GM12878 (cell line): Measurements from ENCODE around the gene ATP6V1G2. TPM values are rescaled to one million over a fixed set of nuclear protein-coding genes. Genes with fewer than 3 reads are reported as not detected.

Experiments used
- ATAC-seq: fragments of 200-7000 bp; cut with Tn5 transposase; 3 replicates; pipeline ENCODE4 v1.9.1; 2020; ENCODE audit warnings: mild to moderate bottlenecking, moderate library complexity
- BruUV-seq: library from RNA; stranded (reverse); fragments of 400-500 nt; replicated peaks from 2 replicates; lab custom pipeline; 2021; lab: Mats Ljungman, UMichigan
- CTCF ChIA-PET: fragments of 300-600 bp; sonication (Branson Sonifier 250); formaldehyde crosslinking; extraction: SDS; loops from one replicate; lab custom pipeline; 2021; ENCODE audit warnings: inconsistent platforms; lab: Yijun Ruan, JAX
- POLR2A ChIA-PET: fragments of 350-600 bp; formaldehyde crosslinking; extraction: SDS; loops from one replicate; lab custom pipeline; 2021; ENCODE audit warnings: inconsistent platforms; lab: Charles Lee
- RAD21 ChIA-PET: fragments of 300-600 bp; sonication (Branson Sonifier 250); formaldehyde crosslinking; loops from one replicate; lab custom pipeline; 2023; ENCODE audit warnings: antibody characterized with exemption; ENCODE audit not compliant: unreplicated experiment; lab: Charles Lee
- SMC1A ChIA-PET: fragments of 300-600 bp; sonication (Branson Sonifier 250); formaldehyde crosslinking; loops from one replicate; lab custom pipeline; 2023; ENCODE audit not compliant: unreplicated experiment, uncharacterized antibody; lab: Charles Lee
- DNase-seq: peaks from one replicate; pipeline ENCODE4 v3.0.0-alpha.2; 2011; ENCODE audit warnings: low read depth, low spot score
- FAIRE-seq: peaks from 3 replicates; lab custom pipeline; 2011; peaks lifted over from hg19 to GRCh38; lab: Jason Lieb, UNC
- H2AFZ ChIP-seq: 2 replicates; pipeline ENCODE4 v1.6.0; 2011; ENCODE audit warnings: low read depth, low read length, control low read depth; ENCODE audit not compliant: control insufficient read depth
- H3K27ac ChIP-seq: 2 replicates; pipeline ENCODE4 v1.5.1; 2011; ENCODE audit warnings: control low read depth; ENCODE audit not compliant: control insufficient read depth, insufficient read depth
- H3K27me3 ChIP-seq, 2 experiments: replicated peaks in 1 of 2; 2 replicates each; pipeline versions ENCODE4 v1.6.0 to v1.6.1; 2011; ENCODE audit warnings: low read length in 1 of 2; ENCODE audit not compliant: control insufficient read depth in 2 of 2, insufficient read depth in 2 of 2
- H3K36me3 ChIP-seq, 2 experiments: 2 replicates each; pipeline ENCODE4 v1.5.1; 2011; ENCODE audit warnings: low read length in 1 of 2; ENCODE audit not compliant: control insufficient read depth in 2 of 2, insufficient read depth in 2 of 2
- H3K4me1 ChIP-seq: 2 replicates; pipeline ENCODE4 v1.6.1; 2011; ENCODE audit warnings: mild to moderate bottlenecking, low read length, moderate library complexity, mixed read lengths; ENCODE audit not compliant: control insufficient read depth, insufficient read depth
- H3K4me2 ChIP-seq: 2 replicates; pipeline ENCODE4 v1.6.0; 2011; ENCODE audit warnings: control low read depth; ENCODE audit not compliant: control insufficient read depth, insufficient read depth
- H3K4me3 ChIP-seq: fragments of 200-600 bp; sonication (generic); 2 replicates; pipeline ENCODE4 v1.5.1; 2016
- H3K79me2 ChIP-seq: 2 replicates; pipeline ENCODE4 v1.6.0; 2011; ENCODE audit warnings: low read length; ENCODE audit not compliant: control insufficient read depth, insufficient read depth
- H3K9ac ChIP-seq: 2 replicates; pipeline ENCODE4 v1.8.0; 2011; ENCODE audit warnings: low read length, control low read depth, mixed read lengths; ENCODE audit not compliant: control insufficient read depth, insufficient read depth
- H3K9me3 ChIP-seq: replicated peaks from 3 replicates; pipeline ENCODE4 v1.5.1; 2011; ENCODE audit warnings: mild to moderate bottlenecking, low read length; ENCODE audit not compliant: control insufficient read depth, insufficient read depth
- H4K20me1 ChIP-seq: 2 replicates; pipeline ENCODE4 v1.6.0; 2011; ENCODE audit not compliant: control insufficient read depth, insufficient read depth
- HCFC1 ChIP-seq: fragments of 150-350 bp; IDR thresholded peaks from 2 replicates; pipeline ENCODE4 v1.6.1; 2014; ENCODE audit warnings: low read length
- KDM1A ChIP-seq: fragments of 200-600 bp; sonication (generic); IDR thresholded peaks from 2 replicates; pipeline ENCODE4 v1.6.1; 2016; ENCODE audit warnings: borderline replicate concordance
- MEF2A ChIP-seq: IDR thresholded peaks from 2 replicates; pipeline ENCODE4 v1.6.1; 2011; ENCODE audit warnings: low read depth, mild to moderate bottlenecking, low read length, moderate library complexity; ENCODE audit not compliant: insufficient read depth
- NFIC ChIP-seq: IDR thresholded peaks from 2 replicates; pipeline ENCODE4 v1.6.1; 2012; ENCODE audit warnings: low read depth, mild to moderate bottlenecking, inconsistent platforms, low read length, moderate library complexity
- TCF12 ChIP-seq: IDR thresholded peaks from 2 replicates; pipeline ENCODE4 v1.6.1; 2011; ENCODE audit warnings: low read depth, mild to moderate bottlenecking, low read length
- ZNF384 ChIP-seq: IDR thresholded peaks from 2 replicates; pipeline ENCODE4 v1.6.1; 2012; ENCODE audit warnings: low read depth, mild to moderate bottlenecking, low read length, improper control_type of control experiment, borderline replicate concordance
- WGBS: methylation state at CpG from one replicate; pipeline ENCODE4 v1.1.6; 2016; ENCODE audit warnings: low lambda C conversion rate; ENCODE audit not compliant: insufficient replicate concordance, insufficient coverage; ENCODE audit errors: missing lambda C conversion rate; 5-methylcytosine and 5-hydroxymethylcytosine counted together
- in situ Hi-C: fragments of 300-500 bp; cut with MboI; formaldehyde crosslinking; loops from 9 replicates; pipeline ENCODE4 v1.14.3; 2018; ENCODE audit warnings: mixed read lengths
- intact Hi-C: fragments of 100-400 bp; cut with micrococcal nuclease; formaldehyde crosslinking; loops from one replicate; pipeline ENCODE4 v1.14.2; 2022; ENCODE audit not compliant: unreplicated experiment
- polyA plus RNA-seq, 11 experiments: library from polyadenylated mRNA; depleted of rRNA in 4 of 11; unstranded in 6 of 11; stranded (reverse) in 5 of 11; fragments of >200 nt; fragmentation: Nextera tagmentation in 4 of 11; fragmentation: Illumina TruSeq in 1 of 11; extraction: Ambion mirVana in 4 of 11; extraction: Trizol in 1 of 11; gene quantifications; 1 replicate in 1 of 11; 2 replicates in 10 of 11; pipeline versions ENCODE4 v1.2.1 to v1.2.3, GENCODE V29; 2011 to 2016; ENCODE audit warnings: inconsistent platforms in 2 of 11, missing spikeins in 2 of 11, low read depth in 1 of 11
- total RNA-seq, 4 experiments: library from RNA; depleted of rRNA in 3 of 4; stranded (reverse); fragments of >200 nt in 3 of 4; fragmentation: Illumina TruSeq in 1 of 4; extraction: Trizol in 1 of 4; gene quantifications; 2 replicates each; pipeline versions ENCODE4 v1.2.1 to v1.2.3, GENCODE V29; 2013 to 2021
- TF ChIP-seq, protein P1 (sequence below): fragments of 450-650 bp; IDR thresholded peaks from 2 replicates; pipeline ENCODE4 v1.6.1; 2017; ENCODE audit warnings: borderline replicate concordance
- TF ChIP-seq, protein P2 (sequence below): fragments of 450-650 bp; IDR thresholded peaks from 2 replicates; pipeline ENCODE4 v1.6.1; 2017; ENCODE audit warnings: low read depth, mild to moderate bottlenecking, moderate library complexity
- TF ChIP-seq, protein P3 (sequence below): IDR thresholded peaks from 2 replicates; pipeline ENCODE4 v1.6.1; 2012; ENCODE audit warnings: low read length, inconsistent platforms
- TF ChIP-seq, protein P4 (sequence below): IDR thresholded peaks from 2 replicates; pipeline ENCODE4 v1.6.1; 2012; ENCODE audit warnings: mild to moderate bottlenecking, low read depth, low read length
- TF ChIP-seq, protein P5 (sequence below): IDR thresholded peaks from 2 replicates; pipeline ENCODE4 v1.6.1; 2012; ENCODE audit warnings: low read depth, low read length, improper control_type of control experiment

Gene ATP6V1G2
- total and polyA plus RNA-seq, 10 of the 15 experiments (the other 5 are each of a cell fraction or from before 2014, with no cell fraction given): 0.45 to 8.9 (median 2.8) TPM

DNA sequence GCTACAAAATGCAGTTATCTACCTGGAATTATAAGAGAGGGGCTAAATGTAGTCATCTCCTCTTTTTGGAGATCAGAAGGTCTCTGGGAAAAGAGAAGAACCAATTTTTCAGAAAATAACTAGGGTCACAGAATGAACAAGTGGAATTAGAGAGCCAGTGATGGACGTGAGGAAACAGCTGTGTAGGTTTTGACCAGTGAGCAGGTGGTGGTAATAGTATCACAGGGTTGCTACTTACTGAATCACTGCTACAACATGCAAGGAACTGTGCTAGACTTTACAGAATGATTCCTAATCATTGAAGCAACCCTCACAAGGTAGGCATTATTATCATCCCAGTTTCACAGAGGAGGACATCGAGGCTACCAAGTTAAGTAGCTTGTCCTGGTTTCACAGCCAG, 1.7 kb downstream of the ATP6V1G2 start (continued):
- TF ChIP-seq ZNF384 (no peak), TCF12 (no peak), HCFC1 (no peak)

DNA sequence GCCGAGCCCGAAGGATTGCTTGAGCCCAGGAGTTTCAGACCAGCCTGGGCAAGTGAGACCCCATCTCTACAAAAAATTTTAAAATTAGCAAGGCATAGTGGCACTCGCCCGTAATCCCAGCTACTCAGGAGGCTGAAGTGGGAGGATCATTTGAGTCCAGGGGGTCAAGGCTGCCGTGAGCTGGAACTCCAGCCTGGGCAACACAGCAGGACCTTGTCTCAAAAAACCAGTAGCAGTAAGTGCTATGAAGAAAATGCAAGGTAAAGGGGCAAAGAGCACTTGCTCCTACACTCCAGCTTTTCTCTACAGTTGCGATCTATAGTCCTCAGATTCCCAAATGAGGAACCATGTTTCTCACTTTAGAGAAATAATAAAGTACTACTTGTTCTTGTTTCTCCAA, 2.8 kb downstream of the ATP6V1G2 start:
- peaks cover 54% of the 10 kb centered on the region for H3K79me2 ChIP-seq
- ChIA-PET POLR2A (interaction anchor here (0.5 to 4.8 kb wide), 6 partner anchors 8 to 121 kb away, joined by 3 to 56 read pairs (median 5); partner anchors contain the start of genes GPANK1 and MICB), SMC1A (interaction anchor here (0.9 to 34.7 kb wide), 5 partner anchors 7 to 325 kb away, joined by 3 to 1989 read pairs (median 4); partner anchors contain the start of genes LST1, LTA, LTB and NCR3), RAD21 (interaction anchor here (0.6 to 16.9 kb wide), 3 partner anchors 50 to 142 kb away, joined by 3 to 668 read pairs (median 4); partner anchors contain the start of gene NCR3), CTCF (interaction anchor here (0.7 to 34.8 kb wide), 3 partner anchors 44 to 73 kb away, joined by 4 to 2098 read pairs (median 100); partner anchors contain the start of genes LST1, LTB, MICB and NCR3)
- FAIRE-seq (no peak), DNase-seq (no peak), ATAC-seq (no peak)
- H3K4me2 ChIP-seq: no peak overlapping the region
- no peaks in the 10 kb centered on the region for H3K27me3 ChIP-seq
- no peak overlapping the region for H2AFZ ChIP-seq
- BruUV-seq: no TSS peak
- peaks cover 7 to 15% of the 10 kb centered on the region in 2 experiments for H3K36me3 ChIP-seq
- in situ Hi-C loops: loop anchor here (5.0 to 10.0 kb wide), 2 partner anchors 51 to 291 kb away; no protein-coding TSS in a partner anchor
- intact Hi-C loops: loop anchor here (2.0 to 10.0 kb wide), 2 partner anchors 195 to 361 kb away; partner anchors contain the start of gene ZBTB12
- no peak overlapping the region for H3K4me3 ChIP-seq
- no peak overlapping the region for H3K9ac ChIP-seq
- H3K9me3 ChIP-seq: no peaks in the 10 kb centered on the region
- H3K27ac ChIP-seq: no peak overlapping the region
- peaks cover 4% of the 10 kb centered on the region; the same call in 1 of the 2 replicates for H3K4me1 ChIP-seq
- WGBS: 96% methylated on average over 6 of the region's 6 CpGs
- H4K20me1 ChIP-seq: peaks cover 9% of the 10 kb centered on the region
- TF ChIP-seq, protein P1, sequence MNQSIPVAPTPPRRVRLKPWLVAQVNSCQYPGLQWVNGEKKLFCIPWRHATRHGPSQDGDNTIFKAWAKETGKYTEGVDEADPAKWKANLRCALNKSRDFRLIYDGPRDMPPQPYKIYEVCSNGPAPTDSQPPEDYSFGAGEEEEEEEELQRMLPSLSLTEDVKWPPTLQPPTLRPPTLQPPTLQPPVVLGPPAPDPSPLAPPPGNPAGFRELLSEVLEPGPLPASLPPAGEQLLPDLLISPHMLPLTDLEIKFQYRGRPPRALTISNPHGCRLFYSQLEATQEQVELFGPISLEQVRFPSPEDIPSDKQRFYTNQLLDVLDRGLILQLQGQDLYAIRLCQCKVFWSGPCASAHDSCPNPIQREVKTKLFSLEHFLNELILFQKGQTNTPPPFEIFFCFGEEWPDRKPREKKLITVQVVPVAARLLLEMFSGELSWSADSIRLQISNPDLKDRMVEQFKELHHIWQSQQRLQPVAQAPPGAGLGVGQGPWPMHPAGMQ: no peak
- TF ChIP-seq, protein P2, sequence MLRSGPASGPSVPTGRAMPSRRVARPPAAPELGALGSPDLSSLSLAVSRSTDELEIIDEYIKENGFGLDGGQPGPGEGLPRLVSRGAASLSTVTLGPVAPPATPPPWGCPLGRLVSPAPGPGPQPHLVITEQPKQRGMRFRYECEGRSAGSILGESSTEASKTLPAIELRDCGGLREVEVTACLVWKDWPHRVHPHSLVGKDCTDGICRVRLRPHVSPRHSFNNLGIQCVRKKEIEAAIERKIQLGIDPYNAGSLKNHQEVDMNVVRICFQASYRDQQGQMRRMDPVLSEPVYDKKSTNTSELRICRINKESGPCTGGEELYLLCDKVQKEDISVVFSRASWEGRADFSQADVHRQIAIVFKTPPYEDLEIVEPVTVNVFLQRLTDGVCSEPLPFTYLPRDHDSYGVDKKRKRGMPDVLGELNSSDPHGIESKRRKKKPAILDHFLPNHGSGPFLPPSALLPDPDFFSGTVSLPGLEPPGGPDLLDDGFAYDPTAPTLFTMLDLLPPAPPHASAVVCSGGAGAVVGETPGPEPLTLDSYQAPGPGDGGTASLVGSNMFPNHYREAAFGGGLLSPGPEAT: no peak
- TF ChIP-seq, protein P3, sequence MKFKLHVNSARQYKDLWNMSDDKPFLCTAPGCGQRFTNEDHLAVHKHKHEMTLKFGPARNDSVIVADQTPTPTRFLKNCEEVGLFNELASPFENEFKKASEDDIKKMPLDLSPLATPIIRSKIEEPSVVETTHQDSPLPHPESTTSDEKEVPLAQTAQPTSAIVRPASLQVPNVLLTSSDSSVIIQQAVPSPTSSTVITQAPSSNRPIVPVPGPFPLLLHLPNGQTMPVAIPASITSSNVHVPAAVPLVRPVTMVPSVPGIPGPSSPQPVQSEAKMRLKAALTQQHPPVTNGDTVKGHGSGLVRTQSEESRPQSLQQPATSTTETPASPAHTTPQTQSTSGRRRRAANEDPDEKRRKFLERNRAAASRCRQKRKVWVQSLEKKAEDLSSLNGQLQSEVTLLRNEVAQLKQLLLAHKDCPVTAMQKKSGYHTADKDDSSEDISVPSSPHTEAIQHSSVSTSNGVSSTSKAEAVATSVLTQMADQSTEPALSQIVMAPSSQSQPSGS: no peak
- TF ChIP-seq NFIC (no peak), KDM1A (no peak), HCFC1 (no peak), MEF2A (no peak)
- TF ChIP-seq, protein P4, sequence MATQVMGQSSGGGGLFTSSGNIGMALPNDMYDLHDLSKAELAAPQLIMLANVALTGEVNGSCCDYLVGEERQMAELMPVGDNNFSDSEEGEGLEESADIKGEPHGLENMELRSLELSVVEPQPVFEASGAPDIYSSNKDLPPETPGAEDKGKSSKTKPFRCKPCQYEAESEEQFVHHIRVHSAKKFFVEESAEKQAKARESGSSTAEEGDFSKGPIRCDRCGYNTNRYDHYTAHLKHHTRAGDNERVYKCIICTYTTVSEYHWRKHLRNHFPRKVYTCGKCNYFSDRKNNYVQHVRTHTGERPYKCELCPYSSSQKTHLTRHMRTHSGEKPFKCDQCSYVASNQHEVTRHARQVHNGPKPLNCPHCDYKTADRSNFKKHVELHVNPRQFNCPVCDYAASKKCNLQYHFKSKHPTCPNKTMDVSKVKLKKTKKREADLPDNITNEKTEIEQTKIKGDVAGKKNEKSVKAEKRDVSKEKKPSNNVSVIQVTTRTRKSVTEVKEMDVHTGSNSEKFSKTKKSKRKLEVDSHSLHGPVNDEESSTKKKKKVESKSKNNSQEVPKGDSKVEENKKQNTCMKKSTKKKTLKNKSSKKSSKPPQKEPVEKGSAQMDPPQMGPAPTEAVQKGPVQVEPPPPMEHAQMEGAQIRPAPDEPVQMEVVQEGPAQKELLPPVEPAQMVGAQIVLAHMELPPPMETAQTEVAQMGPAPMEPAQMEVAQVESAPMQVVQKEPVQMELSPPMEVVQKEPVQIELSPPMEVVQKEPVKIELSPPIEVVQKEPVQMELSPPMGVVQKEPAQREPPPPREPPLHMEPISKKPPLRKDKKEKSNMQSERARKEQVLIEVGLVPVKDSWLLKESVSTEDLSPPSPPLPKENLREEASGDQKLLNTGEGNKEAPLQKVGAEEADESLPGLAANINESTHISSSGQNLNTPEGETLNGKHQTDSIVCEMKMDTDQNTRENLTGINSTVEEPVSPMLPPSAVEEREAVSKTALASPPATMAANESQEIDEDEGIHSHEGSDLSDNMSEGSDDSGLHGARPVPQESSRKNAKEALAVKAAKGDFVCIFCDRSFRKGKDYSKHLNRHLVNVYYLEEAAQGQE: no peak
- TF ChIP-seq, protein P5, sequence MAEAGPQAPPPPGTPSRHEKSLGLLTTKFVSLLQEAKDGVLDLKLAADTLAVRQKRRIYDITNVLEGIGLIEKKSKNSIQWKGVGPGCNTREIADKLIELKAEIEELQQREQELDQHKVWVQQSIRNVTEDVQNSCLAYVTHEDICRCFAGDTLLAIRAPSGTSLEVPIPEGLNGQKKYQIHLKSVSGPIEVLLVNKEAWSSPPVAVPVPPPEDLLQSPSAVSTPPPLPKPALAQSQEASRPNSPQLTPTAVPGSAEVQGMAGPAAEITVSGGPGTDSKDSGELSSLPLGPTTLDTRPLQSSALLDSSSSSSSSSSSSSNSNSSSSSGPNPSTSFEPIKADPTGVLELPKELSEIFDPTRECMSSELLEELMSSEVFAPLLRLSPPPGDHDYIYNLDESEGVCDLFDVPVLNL: no peak
